Activated gamma-delta T cell treated with Interleukin-2 at 50 U/mL for 16 hours (primary cell): ENCODE results near the gene ECT2.
"Not testable (repeated sequence)": the region's sequence is repeated elsewhere in the genome, so short reads cannot be mapped to it uniquely, and the experiment has no call there.

Experiments used
- DNase-seq: peaks from one replicate; pipeline ENCODE4 v3.0.0-alpha.2; 2020

Gene ECT2

GRCh38 chr3:172815857-172816256, 65.3 kb downstream of the ECT2 start:
- DNase-seq: no peak

GRCh38 chr3:172816281-172816680, 65.8 kb downstream of the ECT2 start:
- no peak for DNase-seq

GRCh38 chr3:172816968-172817367, 66.4 kb downstream of the ECT2 start:
- no peak for DNase-seq

- no peak for DNase-seq
These were observed 70.0 kb downstream of the ECT2 start for GRCh38 chr3:172820492-172820891.

GRCh38 chr3:172824229-172824628, 73.7 kb downstream of the ECT2 start:
- no peak for DNase-seq

GRCh38 chr3:172827231-172827630, 76.7 kb downstream of the ECT2 start:
- DNase-seq: not testable (repeated sequence)

- no peak for DNase-seq
These were observed 82.5 kb downstream of the ECT2 start for GRCh38 chr3:172832983-172833382.

GRCh38 chr3:172836390-172836997, 86.0 kb downstream of the ECT2 start:
- DNase-seq: no peak

GRCh38 chr3:172839679-172840078, 89.2 kb downstream of the ECT2 start:
- DNase-seq: no peak

- DNase-seq: no peak
These were observed 89.9 kb downstream of the ECT2 start for GRCh38 chr3:172840463-172840862.

GRCh38 chr3:172840913-172841312, 90.4 kb downstream of the ECT2 start:
- DNase-seq: no peak

GRCh38 chr3:172844428-172844827, 93.9 kb downstream of the ECT2 start:
- no peak for DNase-seq

- DNase-seq: no peak
These were observed 95.6 kb downstream of the ECT2 start for GRCh38 chr3:172846103-172846561.

GRCh38 chr3:172846706-172847105, 96.2 kb downstream of the ECT2 start:
- no peak for DNase-seq

- DNase-seq: no peak
These were observed 96.8 kb downstream of the ECT2 start for GRCh38 chr3:172847292-172847691.

GRCh38 chr3:172848910-172849309, 98.4 kb downstream of the ECT2 start:
- no peak for DNase-seq

- no peak for DNase-seq
These were observed 102.5 kb downstream of the ECT2 start for GRCh38 chr3:172853005-172853404.

GRCh38 chr3:172853921-172854666, 103.6 kb downstream of the ECT2 start:
- no peak for DNase-seq

- DNase-seq: no peak
These were observed 104.5 kb downstream of the ECT2 start for GRCh38 chr3:172855037-172855436.

- DNase-seq: no peak
These were observed 106.5 kb downstream of the ECT2 start for GRCh38 chr3:172856795-172857742.

GRCh38 chr3:172859041-172859440, 108.5 kb downstream of the ECT2 start:
- DNase-seq: no peak

- not testable (repeated sequence) for DNase-seq
These were observed 116.3 kb downstream of the ECT2 start for GRCh38 chr3:172866726-172867350.
